Measurements from ENCODE around the gene GPR21.

The GPR21 gene

GRCh38 chr9:123065196-123065595 lies 31.7 kb downstream of the GPR21 start:
- no peaks in the 10 kb centered on the region for H3K36me3 ChIP-seq (replicated peaks; ENCODE audit: insufficient read depth, low read length)

GRCh38 chr9:123067136-123067535 lies 33.7 kb downstream of the GPR21 start:
- Histone ChIP-seq H3K36me3 (replicated peaks; ENCODE audit: insufficient read depth, low read length) (no peaks in the 10 kb centered on the region), H3K4me2 (ENCODE audit: low read depth, low read length) (no peak overlapping the region), H3F3A (ENCODE audit: insufficient read depth, low read length) (no peaks in the 10 kb centered on the region), H3K4me3 (ENCODE audit: low read length) (no peak overlapping the region), H3K79me2 (ENCODE audit: low read length) (no peaks in the 10 kb centered on the region), H2AFZ (ENCODE audit: low read length) (no peak overlapping the region), H3K4me1 (ENCODE audit: low read length) (no peaks in the 10 kb centered on the region), H3K27me3 (replicated peaks; ENCODE audit: insufficient read depth, low read length) (no peaks in the 10 kb centered on the region), H3K9ac (ENCODE audit: low read length) (no peak overlapping the region), H4K20me1 (ENCODE audit: insufficient read depth, low read length) (no peaks in the 10 kb centered on the region), H3K27ac (ENCODE audit: low read length) (no peak overlapping the region), H3K9me2 (replicated peaks; ENCODE audit: insufficient read depth, low read length) (no peaks in the 10 kb centered on the region), H3K9me3 (replicated peaks; ENCODE audit: insufficient read depth, low read length) (no peaks in the 10 kb centered on the region)
- DNase-seq: no peak
- TF ChIP-seq CTCF (IDR thresholded peaks at IDR 0.05; ENCODE audit: low read length) (no peak), EZH2 (optimal IDR thresholded peaks at IDR 0.05; ENCODE audit: low read depth, low read length) (no peak), EZH2phosphoT487 (IDR thresholded peaks at IDR 0.05; ENCODE audit: low read length) (no peak)

More at GRCh38 chr9:123065196-123065595, 31.7 kb downstream of the GPR21 start:
- H3K4me2 ChIP-seq (ENCODE audit: low read depth, low read length): no peak overlapping the region
- H3K4me3 ChIP-seq (ENCODE audit: low read length): no peak overlapping the region
- no peaks in the 10 kb centered on the region for H3K79me2 ChIP-seq (ENCODE audit: low read length)
- no peak overlapping the region for H3K9ac ChIP-seq (ENCODE audit: low read length)
- H2AFZ ChIP-seq (ENCODE audit: low read length): no peak overlapping the region
- H4K20me1 ChIP-seq (ENCODE audit: insufficient read depth, low read length): no peaks in the 10 kb centered on the region
- no peaks in the 10 kb centered on the region for H3K4me1 ChIP-seq (ENCODE audit: low read length)
- H3F3A ChIP-seq (ENCODE audit: insufficient read depth, low read length): no peaks in the 10 kb centered on the region
- no peak for TF ChIP-seq EZH2 (optimal IDR thresholded peaks at IDR 0.05; ENCODE audit: low read depth, low read length)
- TF ChIP-seq EZH2phosphoT487 (IDR thresholded peaks at IDR 0.05; ENCODE audit: low read length): no peak
- TF ChIP-seq CTCF (IDR thresholded peaks at IDR 0.05; ENCODE audit: low read length): no peak
- H3K9me3 ChIP-seq (replicated peaks; ENCODE audit: insufficient read depth, low read length): no peaks in the 10 kb centered on the region
- H3K9me2 ChIP-seq (replicated peaks; ENCODE audit: insufficient read depth, low read length): no peaks in the 10 kb centered on the region
- H3K27me3 ChIP-seq (replicated peaks; ENCODE audit: insufficient read depth, low read length): no peaks in the 10 kb centered on the region
- H3K27ac ChIP-seq (ENCODE audit: low read length): no peak overlapping the region
- no peak for DNase-seq

- no peaks in the 10 kb centered on the region for H3K79me2 ChIP-seq (ENCODE audit: low read length)
- no peak overlapping the region for H3K4me2 ChIP-seq (ENCODE audit: low read depth, low read length)
- no peaks in the 10 kb centered on the region for H3K4me1 ChIP-seq (ENCODE audit: low read length)
- no peaks in the 10 kb centered on the region for H3K36me3 ChIP-seq (replicated peaks; ENCODE audit: insufficient read depth, low read length)
- H3K9ac ChIP-seq (ENCODE audit: low read length): no peak overlapping the region
- no peaks in the 10 kb centered on the region for H3K9me3 ChIP-seq (replicated peaks; ENCODE audit: insufficient read depth, low read length)
- no peaks in the 10 kb centered on the region for H3K9me2 ChIP-seq (replicated peaks; ENCODE audit: insufficient read depth, low read length)
- H3K4me3 ChIP-seq (ENCODE audit: low read length): no peak overlapping the region
- no peak for TF ChIP-seq CTCF (IDR thresholded peaks at IDR 0.05; ENCODE audit: low read length)
- TF ChIP-seq EZH2 (optimal IDR thresholded peaks at IDR 0.05; ENCODE audit: low read depth, low read length): no peak
- TF ChIP-seq EZH2phosphoT487 (IDR thresholded peaks at IDR 0.05; ENCODE audit: low read length): no peak
- H4K20me1 ChIP-seq (ENCODE audit: insufficient read depth, low read length): no peaks in the 10 kb centered on the region
- no peaks in the 10 kb centered on the region for H3K27me3 ChIP-seq (replicated peaks; ENCODE audit: insufficient read depth, low read length)
- no peak for DNase-seq
- H3F3A ChIP-seq (ENCODE audit: insufficient read depth, low read length): no peaks in the 10 kb centered on the region
- H3K27ac ChIP-seq (ENCODE audit: low read length): no peak overlapping the region
- no peak overlapping the region for H2AFZ ChIP-seq (ENCODE audit: low read length)
These were observed 35.6 kb downstream of the GPR21 start for GRCh38 chr9:123069010-123069481.

Measured in MM.1S (cell line).